DMS114 treated with DMSO at 0.1 percent for 48 hours (cell line): ENCODE measurements around the gene PLG.
"Not testable (repeated sequence)": the region's sequence is repeated elsewhere in the genome, so short reads cannot be mapped to it uniquely, and the experiment has no call there.

Experiments used
- DNase-seq: peaks from one replicate; lab custom pipeline; 2025; ENCODE audit not compliant: unreplicated experiment; lab: John Stamatoyannopoulos, UW

The PLG gene

GRCh38 chr6:160701918-160702680 is at the start of gene PLG:
TSS of gene PLG (plus strand) at chr6:160702244. CDS start at chr6:160702305, 61 bp downstream.
- not testable (repeated sequence) for DNase-seq

- no peak for DNase-seq
These were observed 42.5 kb upstream of the PLG start for GRCh38 chr6:160659562-160659961.

GRCh38 chr6:160661216-160661615 is 40.8 kb upstream of the PLG start:
- DNase-seq: no peak

GRCh38 chr6:160662429-160662828 is 39.6 kb upstream of the PLG start:
- DNase-seq: no peak

GRCh38 chr6:160662842-160663241 is 39.2 kb upstream of the PLG start:
- DNase-seq: no peak

- not testable (repeated sequence) for DNase-seq
These were observed 37.8 kb upstream of the PLG start, which contains the start of gene LPA for GRCh38 chr6:160664198-160664597. TSS of gene LPA (minus strand) at chr6:160664275. CDS start at chr6:160664214, 61 bp downstream.

- DNase-seq: no peak
These were observed 34.2 kb upstream of the PLG start for GRCh38 chr6:160667639-160668481.

- no peak for DNase-seq
These were observed 33.5 kb upstream of the PLG start for GRCh38 chr6:160668589-160668988.

GRCh38 chr6:160676418-160676817 is 25.6 kb upstream of the PLG start:
- not testable (repeated sequence) for DNase-seq

GRCh38 chr6:160678230-160678629 is 23.8 kb upstream of the PLG start:
- no peak for DNase-seq

GRCh38 chr6:160678744-160679401 is 23.2 kb upstream of the PLG start:
- no peak for DNase-seq

GRCh38 chr6:160679402-160679769 is 22.7 kb upstream of the PLG start:
- DNase-seq: no peak

GRCh38 chr6:160685101-160685761 is 16.8 kb upstream of the PLG start:
- not testable (repeated sequence) for DNase-seq

- no peak for DNase-seq
These were observed 16.1 kb upstream of the PLG start for GRCh38 chr6:160685762-160686450.

- DNase-seq: no peak
These were observed 11.6 kb upstream of the PLG start for GRCh38 chr6:160690458-160690857.

GRCh38 chr6:160691617-160692016 is 10.4 kb upstream of the PLG start:
- no peak for DNase-seq

GRCh38 chr6:160692369-160692959 is 9.6 kb upstream of the PLG start:
- no peak for DNase-seq

- DNase-seq: not testable (repeated sequence)
These were observed 7.0 kb upstream of the PLG start for GRCh38 chr6:160695025-160695424.

GRCh38 chr6:160695622-160696021 is 6.4 kb upstream of the PLG start:
- DNase-seq: not testable (repeated sequence)

- not testable (repeated sequence) for DNase-seq
These were observed 5.2 kb upstream of the PLG start for GRCh38 chr6:160696884-160697283.
